ENCODE measurements around the gene OSBPL10.

Gene OSBPL10

DNA sequence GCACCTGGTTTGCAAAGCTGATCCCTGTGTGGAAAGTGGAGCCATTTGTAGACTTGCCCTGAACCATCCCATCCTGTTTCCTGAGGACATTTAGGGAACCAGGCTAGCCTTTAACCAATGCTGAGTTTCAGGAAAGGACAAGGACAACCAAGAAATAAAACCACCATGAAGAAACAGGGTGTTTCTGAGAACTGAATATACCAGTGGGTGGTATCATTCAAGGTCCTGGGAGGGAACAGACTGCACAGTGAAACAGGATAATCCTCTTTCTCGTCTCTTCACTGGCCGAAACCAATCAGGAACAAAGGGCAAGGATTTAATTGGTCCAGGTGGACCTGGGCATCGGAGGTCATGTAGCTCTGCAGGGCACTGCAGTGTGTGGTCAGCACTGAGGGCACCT is 22.3 kb upstream of the OSBPL10 start:
- TF ChIP-seq POU6F1 (CRISPR knock-in tag; IDR thresholded peaks at IDR 0.05; ENCODE audit: borderline replicate concordance, low read depth), result no peak
- TF ChIP-seq ESRRG (CRISPR knock-in tag; IDR thresholded peaks at IDR 0.05), result no peak
- no peak for TF ChIP-seq PATZ1 (CRISPR knock-in tag; IDR thresholded peaks at IDR 0.05; ENCODE audit: borderline replicate concordance)
- no peak for TF ChIP-seq OSR1 (CRISPR knock-in tag; IDR thresholded peaks at IDR 0.05)
- no peak for TF ChIP-seq ZFP3 (CRISPR knock-in tag; IDR thresholded peaks at IDR 0.05)
- ATAC-seq, result no peak

- no peak for ATAC-seq
- no peak for TF ChIP-seq TOX (CRISPR knock-in tag; IDR thresholded peaks at IDR 0.05; ENCODE audit: borderline replicate concordance)
- no peak for TF ChIP-seq BACH2 (CRISPR knock-in tag; IDR thresholded peaks at IDR 0.05; ENCODE audit: borderline replicate concordance)
Observed at GRCh38 chr3:32002561-32003368, 21.7 kb upstream of the OSBPL10 start.

DNA sequence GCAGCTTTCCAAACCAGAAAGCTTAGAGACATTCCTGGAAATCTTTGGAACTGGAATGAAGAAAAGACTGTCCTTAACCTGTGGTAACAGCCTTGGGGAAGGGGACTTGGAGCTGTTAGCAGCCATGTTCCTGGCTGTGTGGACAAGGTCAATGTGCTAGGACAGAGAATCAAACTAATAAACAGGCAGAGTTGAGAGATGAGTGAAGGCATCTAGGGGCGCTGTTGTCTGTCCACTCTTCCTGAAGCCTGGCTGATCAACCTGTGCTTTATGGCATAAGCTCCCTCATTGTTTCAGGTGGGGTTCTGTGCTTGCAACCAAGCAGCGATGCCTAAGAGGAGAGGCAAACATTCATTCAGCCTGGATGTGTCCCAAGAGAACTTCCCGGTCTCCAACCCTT is 19.8 kb upstream of the OSBPL10 start:
- no peak for TF ChIP-seq RARB (CRISPR knock-in tag; IDR thresholded peaks at IDR 0.05)
- no peak for TF ChIP-seq PPARA (CRISPR knock-in tag; IDR thresholded peaks at IDR 0.05; ENCODE audit: borderline replicate concordance)
- no peak for TF ChIP-seq CSDC2 (CRISPR knock-in tag; IDR thresholded peaks at IDR 0.05)
- no peak for TF ChIP-seq CSRNP3 (CRISPR knock-in tag; IDR thresholded peaks at IDR 0.05)
- TF ChIP-seq, protein P1, sequence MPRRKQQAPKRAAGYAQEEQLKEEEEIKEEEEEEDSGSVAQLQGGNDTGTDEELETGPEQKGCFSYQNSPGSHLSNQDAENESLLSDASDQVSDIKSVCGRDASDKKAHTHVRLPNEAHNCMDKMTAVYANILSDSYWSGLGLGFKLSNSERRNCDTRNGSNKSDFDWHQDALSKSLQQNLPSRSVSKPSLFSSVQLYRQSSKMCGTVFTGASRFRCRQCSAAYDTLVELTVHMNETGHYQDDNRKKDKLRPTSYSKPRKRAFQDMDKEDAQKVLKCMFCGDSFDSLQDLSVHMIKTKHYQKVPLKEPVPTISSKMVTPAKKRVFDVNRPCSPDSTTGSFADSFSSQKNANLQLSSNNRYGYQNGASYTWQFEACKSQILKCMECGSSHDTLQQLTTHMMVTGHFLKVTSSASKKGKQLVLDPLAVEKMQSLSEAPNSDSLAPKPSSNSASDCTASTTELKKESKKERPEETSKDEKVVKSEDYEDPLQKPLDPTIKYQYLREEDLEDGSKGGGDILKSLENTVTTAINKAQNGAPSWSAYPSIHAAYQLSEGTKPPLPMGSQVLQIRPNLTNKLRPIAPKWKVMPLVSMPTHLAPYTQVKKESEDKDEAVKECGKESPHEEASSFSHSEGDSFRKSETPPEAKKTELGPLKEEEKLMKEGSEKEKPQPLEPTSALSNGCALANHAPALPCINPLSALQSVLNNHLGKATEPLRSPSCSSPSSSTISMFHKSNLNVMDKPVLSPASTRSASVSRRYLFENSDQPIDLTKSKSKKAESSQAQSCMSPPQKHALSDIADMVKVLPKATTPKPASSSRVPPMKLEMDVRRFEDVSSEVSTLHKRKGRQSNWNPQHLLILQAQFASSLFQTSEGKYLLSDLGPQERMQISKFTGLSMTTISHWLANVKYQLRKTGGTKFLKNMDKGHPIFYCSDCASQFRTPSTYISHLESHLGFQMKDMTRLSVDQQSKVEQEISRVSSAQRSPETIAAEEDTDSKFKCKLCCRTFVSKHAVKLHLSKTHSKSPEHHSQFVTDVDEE (CRISPR knock-in tag; IDR thresholded peaks at IDR 0.05), result no peak
- no peak for TF ChIP-seq PATZ1 (CRISPR knock-in tag; IDR thresholded peaks at IDR 0.05; ENCODE audit: borderline replicate concordance)
- no peak for TF ChIP-seq SNAI2 (CRISPR knock-in tag; IDR thresholded peaks at IDR 0.05)
- TF ChIP-seq ARNTL (CRISPR knock-in tag; IDR thresholded peaks at IDR 0.05; ENCODE audit: borderline replicate concordance, low read depth), result no peak
- TF ChIP-seq ZFP30 (CRISPR knock-in tag; IDR thresholded peaks at IDR 0.05), result no peak
- no peak for TF ChIP-seq ESRRG (CRISPR knock-in tag; IDR thresholded peaks at IDR 0.05)
- no peak for TF ChIP-seq ZNF8 (CRISPR knock-in tag; IDR thresholded peaks at IDR 0.05)
- no peak for TF ChIP-seq ZNF70 (CRISPR knock-in tag; IDR thresholded peaks at IDR 0.05)
- TF ChIP-seq ZFP3 (CRISPR knock-in tag; IDR thresholded peaks at IDR 0.05), result no peak
- TF ChIP-seq BACH2 (CRISPR knock-in tag; IDR thresholded peaks at IDR 0.05; ENCODE audit: borderline replicate concordance), result no peak
- TF ChIP-seq POU6F1 (CRISPR knock-in tag; IDR thresholded peaks at IDR 0.05; ENCODE audit: borderline replicate concordance, low read depth), result no peak
- TF ChIP-seq, protein P2, sequence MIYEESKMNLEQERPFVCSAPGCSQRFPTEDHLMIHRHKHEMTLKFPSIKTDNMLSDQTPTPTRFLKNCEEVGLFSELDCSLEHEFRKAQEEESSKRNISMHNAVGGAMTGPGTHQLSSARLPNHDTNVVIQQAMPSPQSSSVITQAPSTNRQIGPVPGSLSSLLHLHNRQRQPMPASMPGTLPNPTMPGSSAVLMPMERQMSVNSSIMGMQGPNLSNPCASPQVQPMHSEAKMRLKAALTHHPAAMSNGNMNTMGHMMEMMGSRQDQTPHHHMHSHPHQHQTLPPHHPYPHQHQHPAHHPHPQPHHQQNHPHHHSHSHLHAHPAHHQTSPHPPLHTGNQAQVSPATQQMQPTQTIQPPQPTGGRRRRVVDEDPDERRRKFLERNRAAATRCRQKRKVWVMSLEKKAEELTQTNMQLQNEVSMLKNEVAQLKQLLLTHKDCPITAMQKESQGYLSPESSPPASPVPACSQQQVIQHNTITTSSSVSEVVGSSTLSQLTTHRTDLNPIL (CRISPR knock-in tag; IDR thresholded peaks at IDR 0.05; ENCODE audit: low read depth), result no peak
- TF ChIP-seq ZC3H10 (CRISPR knock-in tag; IDR thresholded peaks at IDR 0.05), result no peak
- no peak for ATAC-seq

Measured in SK-N-SH treated with all-trans-retinoic acid at 6 μM for 48 hours (cell line).